Left lung (tissue), 10 donors: Measurements from ENCODE around the gene NIPAL4. TPM values are rescaled to one million over a fixed set of nuclear protein-coding genes. Genes with fewer than 3 reads are reported as not detected.

ENCODE experiments used
- ATAC-seq: fragments of 200-7000 bp; cut with Tn5 transposase; one replicate; pipeline ENCODE4 v1.9.1; 2020; ENCODE audit warnings: moderate library complexity
- DNase-seq, 4 donors: peaks; one replicate each; pipeline ENCODE4 v3.0.0-alpha.2; 2013 to 2020
- H3K27ac ChIP-seq, 2 donors: fragments of 200-600 bp; sonication (generic) in 1 of 2; one replicate each; pipeline versions ENCODE4 v1.5.0 to v1.8.0; 2020 to 2021
- H3K27me3 ChIP-seq, 2 donors: fragments of 200-600 bp; sonication (generic) in 1 of 2; one replicate each; pipeline versions ENCODE4 v1.5.0 to v1.8.0; 2020 to 2021
- H3K36me3 ChIP-seq, 2 donors: fragments of 200-600 bp; sonication (generic) in 1 of 2; one replicate each; pipeline versions ENCODE4 v1.5.0 to v1.8.0; 2020 to 2021
- H3K4me1 ChIP-seq, 2 donors: fragments of 200-600 bp; one replicate each; pipeline ENCODE4 v1.8.0; 2021
- H3K4me3 ChIP-seq, 2 donors: fragments of 200-600 bp; sonication (generic) in 1 of 2; one replicate each; pipeline versions ENCODE4 v1.5.0 to v1.8.0; 2020 to 2021; ENCODE audit warnings: mild to moderate bottlenecking in 1 of 2
- H3K9me3 ChIP-seq, 2 donors: fragments of 200-600 bp; sonication (generic) in 1 of 2; one replicate each; pipeline versions ENCODE4 v1.5.0 to v1.8.0; 2020 to 2021
- intact Hi-C, 2 donors: fragments of 100-400 bp; cut with DNase I; formaldehyde crosslinking; loops; one replicate each; pipeline versions ENCODE4 v1.11.2 to v1.14.2; 2022
- polyA plus RNA-seq, 6 donors: library from polyadenylated mRNA; unstranded; fragments of 120-200 nt; gene quantifications; one replicate each; pipeline ENCODE4 v1.2.1, GENCODE V29; 2013; ENCODE audit not compliant: insufficient read length in 6 of 6
- total RNA-seq, 2 donors: library from RNA; stranded (reverse); fragmentation: NEBNext Ultra II Directional; extraction: Animal tissue kit (Norgen Biotek cat#: 25700); gene quantifications; one replicate each; pipeline ENCODE4 v1.2.1, GENCODE V29; 2021
- TF ChIP-seq, protein P1 (sequence below), 2 donors: fragments of 200-600 bp; sonication (generic) in 1 of 2; IDR thresholded peaks; one replicate each; pipeline versions ENCODE4 v1.5.0 to v1.8.0; 2021; ENCODE audit warnings: antibody characterized with exemption in 2 of 2
- donor health status: DM: no; HTN: yes; CAD: no.
- donor health status: DM: no; HTN: no; CAD: no.

NIPAL4 gene
- total and polyA plus RNA-seq, 8 donors: 0.06 to 0.39 (median 0.14) TPM; not detected in 1

DNA sequence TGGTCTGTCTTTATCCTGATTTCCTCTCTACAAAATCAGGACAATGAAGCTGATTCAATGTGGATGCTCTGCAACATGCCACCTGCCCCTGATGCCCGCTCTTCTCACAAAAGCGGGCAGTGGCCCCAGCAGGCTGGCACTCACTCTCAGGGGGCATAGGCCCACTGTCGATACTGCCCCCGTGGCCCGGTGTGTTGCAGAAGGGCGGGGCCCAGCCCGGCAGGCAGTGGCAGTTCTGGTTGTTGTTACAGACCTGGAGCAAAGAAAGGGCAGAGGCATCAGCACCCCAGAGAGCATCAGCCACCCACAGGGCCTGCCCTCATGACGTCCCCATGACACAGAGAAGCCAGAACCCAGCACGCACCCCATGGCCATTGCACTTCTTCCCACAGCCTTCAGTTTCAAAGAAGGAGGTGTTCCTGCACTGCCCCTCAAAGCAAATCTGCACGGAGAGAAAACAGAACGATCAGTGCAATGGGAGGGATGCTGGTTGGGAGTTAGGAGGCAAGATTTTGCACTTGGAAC lies 31.5 kb downstream of the NIPAL4 start:
- H3K27me3 ChIP-seq: no peaks in the 10 kb centered on the region
- intact Hi-C loops: no loop called here
- H3K36me3 ChIP-seq: peaks cover 0 to 71% of the 10 kb centered on the region in 2 donors
- TF ChIP-seq, protein P1, sequence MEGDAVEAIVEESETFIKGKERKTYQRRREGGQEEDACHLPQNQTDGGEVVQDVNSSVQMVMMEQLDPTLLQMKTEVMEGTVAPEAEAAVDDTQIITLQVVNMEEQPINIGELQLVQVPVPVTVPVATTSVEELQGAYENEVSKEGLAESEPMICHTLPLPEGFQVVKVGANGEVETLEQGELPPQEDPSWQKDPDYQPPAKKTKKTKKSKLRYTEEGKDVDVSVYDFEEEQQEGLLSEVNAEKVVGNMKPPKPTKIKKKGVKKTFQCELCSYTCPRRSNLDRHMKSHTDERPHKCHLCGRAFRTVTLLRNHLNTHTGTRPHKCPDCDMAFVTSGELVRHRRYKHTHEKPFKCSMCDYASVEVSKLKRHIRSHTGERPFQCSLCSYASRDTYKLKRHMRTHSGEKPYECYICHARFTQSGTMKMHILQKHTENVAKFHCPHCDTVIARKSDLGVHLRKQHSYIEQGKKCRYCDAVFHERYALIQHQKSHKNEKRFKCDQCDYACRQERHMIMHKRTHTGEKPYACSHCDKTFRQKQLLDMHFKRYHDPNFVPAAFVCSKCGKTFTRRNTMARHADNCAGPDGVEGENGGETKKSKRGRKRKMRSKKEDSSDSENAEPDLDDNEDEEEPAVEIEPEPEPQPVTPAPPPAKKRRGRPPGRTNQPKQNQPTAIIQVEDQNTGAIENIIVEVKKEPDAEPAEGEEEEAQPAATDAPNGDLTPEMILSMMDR (IDR thresholded peaks at IDR 0.05): no peak
- H3K4me3 ChIP-seq: no peak overlapping the region
- peaks cover 0 to 14% of the 10 kb centered on the region in 2 donors for H3K4me1 ChIP-seq
- no peak overlapping the region for H3K27ac ChIP-seq
- ATAC-seq (no peak), DNase-seq (no peak)
- H3K9me3 ChIP-seq: no peaks in the 10 kb centered on the region

DNA sequence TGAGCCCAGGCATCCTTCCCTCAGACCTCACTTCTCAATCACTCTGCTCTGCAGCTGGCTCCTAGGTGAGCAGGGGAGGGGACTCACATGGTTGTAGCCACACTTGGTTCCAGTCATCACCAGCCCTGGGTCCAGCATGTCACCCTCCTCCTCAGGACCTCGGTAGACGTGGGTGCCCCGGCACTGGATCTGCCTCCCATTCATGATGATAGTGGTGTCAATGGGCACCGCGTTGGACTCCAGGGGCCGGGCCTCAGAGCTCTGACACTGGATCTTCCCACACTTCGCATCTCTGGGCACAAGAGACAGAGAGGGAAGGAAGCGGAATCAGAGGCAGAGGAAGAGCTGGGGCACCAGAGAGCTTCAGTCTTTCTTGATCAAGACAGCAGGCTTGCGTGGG lies 32.9 kb downstream of the NIPAL4 start:
- intact Hi-C loops: no loop called here
- TF ChIP-seq, protein P1 (IDR thresholded peaks at IDR 0.05): no peak
- ATAC-seq (no peak), DNase-seq (no peak)
- Histone ChIP-seq H3K9me3 (no peaks in the 10 kb centered on the region), H3K4me3 (no peak overlapping the region), H3K27ac (no peak overlapping the region), H3K27me3 (no peaks in the 10 kb centered on the region), H3K4me1 (peaks cover 0 to 14% of the 10 kb centered on the region in 2 donors), H3K36me3 (peaks cover 0 to 69% of the 10 kb centered on the region in 2 donors)

DNA sequence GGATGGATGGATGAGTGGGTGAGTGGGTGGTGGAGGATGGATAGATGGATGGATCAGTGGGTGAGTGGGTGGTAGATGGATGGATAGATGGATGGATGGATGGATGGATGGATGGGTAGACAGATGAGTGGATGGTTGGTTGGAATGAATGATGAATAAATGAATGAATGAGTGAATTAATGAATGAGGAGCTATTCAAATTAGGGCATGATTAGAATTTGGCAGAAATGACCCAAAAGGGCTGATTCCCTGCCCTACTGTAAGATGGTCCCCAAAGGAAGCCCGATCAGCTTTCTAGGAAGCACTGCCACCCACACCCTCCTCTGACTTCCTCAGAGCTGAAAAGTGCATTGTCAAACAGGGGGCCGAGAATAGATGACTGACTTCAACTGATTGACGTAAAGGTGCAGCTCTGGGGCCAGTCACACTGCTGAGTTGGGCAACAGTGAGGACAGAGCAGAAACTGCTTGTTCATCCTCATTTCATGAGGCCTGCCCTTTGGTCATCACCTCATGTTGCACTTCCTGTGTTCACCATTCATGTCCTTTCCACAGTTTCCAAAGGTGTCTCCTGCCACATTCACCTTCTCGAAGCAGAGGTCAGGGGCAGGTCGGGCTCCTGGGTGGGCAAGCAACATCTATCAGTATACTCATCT lies 34.3 kb downstream of the NIPAL4 start:
- no peak overlapping the region for H3K4me3 ChIP-seq
- intact Hi-C loops: no loop called here
- peaks cover 0 to 14% of the 10 kb centered on the region in 2 donors for H3K4me1 ChIP-seq
- H3K27me3 ChIP-seq: no peaks in the 10 kb centered on the region
- H3K27ac ChIP-seq: peak overlapping the region in 1 of 2 donors; percentile 48
- H3K9me3 ChIP-seq: no peaks in the 10 kb centered on the region
- ATAC-seq (peak; percentile 70), DNase-seq (peak in 1 of 4 donors; percentile 68)
- TF ChIP-seq, protein P1 (IDR thresholded peaks at IDR 0.05): no peak
- H3K36me3 ChIP-seq: peaks cover 0 to 60% of the 10 kb centered on the region in 2 donors

DNA sequence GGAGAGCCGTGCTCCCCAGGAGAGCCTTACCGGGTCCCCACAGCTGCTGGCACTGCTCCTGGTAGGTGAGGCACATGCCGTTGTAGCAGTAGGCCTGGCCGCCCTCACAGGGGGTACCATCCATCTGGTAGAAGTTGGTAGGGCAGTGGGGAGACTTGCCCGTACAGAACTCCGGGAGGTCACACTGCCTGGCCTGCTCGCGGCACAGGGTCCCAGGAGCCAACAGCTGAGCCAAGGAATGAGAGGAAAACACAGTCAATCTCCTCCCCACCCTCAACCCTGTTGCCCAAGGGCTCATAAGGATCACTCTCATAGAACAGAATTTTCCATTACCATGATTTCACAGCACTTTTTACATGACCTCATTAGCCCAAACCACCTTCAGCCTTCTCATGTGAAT lies 36.9 kb downstream of the NIPAL4 start:
- Histone ChIP-seq H3K9me3 (no peaks in the 10 kb centered on the region), H3K36me3 (peaks cover 0 to 38% of the 10 kb centered on the region in 2 donors), H3K4me1 (peaks cover 0 to 14% of the 10 kb centered on the region in 2 donors), H3K27me3 (no peaks in the 10 kb centered on the region), H3K27ac (no peak overlapping the region), H3K4me3 (no peak overlapping the region)
- ATAC-seq (no peak), DNase-seq (peak in 1 of 4 donors; percentile 72)
- TF ChIP-seq, protein P1 (IDR thresholded peaks at IDR 0.05): no peak
- intact Hi-C loops: no loop called here

DNA sequence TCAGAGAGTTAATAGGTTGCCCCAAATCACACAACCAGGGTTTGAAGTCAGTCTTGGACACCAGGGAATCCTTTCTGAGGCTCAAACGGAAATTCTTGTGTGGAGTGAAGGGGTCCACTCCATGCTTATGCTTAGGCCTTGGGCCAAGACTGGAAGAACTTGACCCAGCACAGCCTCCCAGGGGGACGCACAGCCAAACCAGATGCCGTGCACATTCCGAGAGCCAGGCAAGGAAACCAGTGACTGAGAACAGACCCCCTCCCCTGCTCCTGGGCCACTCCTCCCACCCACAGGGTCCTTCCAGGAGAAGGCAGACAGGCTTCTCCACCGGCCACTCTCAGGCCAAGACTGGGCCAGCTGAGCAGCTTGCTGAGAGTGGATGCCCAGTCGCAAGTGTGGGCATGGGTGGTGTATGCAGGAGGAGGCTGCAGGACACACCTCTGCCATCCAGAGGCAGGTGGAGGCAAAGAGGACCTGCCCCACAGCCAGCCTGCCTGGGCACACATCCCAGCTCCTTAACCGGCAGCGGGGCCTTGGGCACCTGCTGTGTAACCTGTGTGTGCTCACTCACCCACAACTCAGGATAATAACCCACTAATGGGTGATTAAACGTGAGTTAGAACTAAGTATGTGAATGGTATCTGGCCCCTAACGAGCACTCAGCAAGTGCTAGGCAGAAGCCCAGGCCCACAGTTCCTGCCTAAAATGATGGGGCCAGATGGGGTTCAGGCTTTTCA lies 38.0 kb downstream of the NIPAL4 start:
- intact Hi-C loops: no loop called here
- peaks cover 0 to 20% of the 10 kb centered on the region in 2 donors for H3K4me1 ChIP-seq
- ATAC-seq: no peak
- H3K4me3 ChIP-seq: no peak overlapping the region
- peaks cover 0 to 28% of the 10 kb centered on the region in 2 donors for H3K36me3 ChIP-seq
- no peak overlapping the region for H3K27ac ChIP-seq
- DNase-seq: no peak
- H3K27me3 ChIP-seq: no peaks in the 10 kb centered on the region
- TF ChIP-seq, protein P1 (IDR thresholded peaks at IDR 0.05): no peak
- H3K9me3 ChIP-seq: no peaks in the 10 kb centered on the region
